Astrocyte (in vitro differentiated cells and primary cell): ENCODE results near the gene ANKLE1.

Source experiments
- CTCF ChIP-seq: IDR thresholded peaks from 2 replicates; pipeline ENCODE4 v1.5.1; 2011; ENCODE audit warnings: low read depth, mild to moderate bottlenecking, inconsistent platforms, low read length, moderate library complexity; ENCODE audit not compliant: insufficient read depth
- EZH2 ChIP-seq: IDR thresholded peaks from 2 replicates; pipeline ENCODE4 v1.6.1; 2012; ENCODE audit warnings: mild to moderate bottlenecking, low read length, inconsistent platforms; ENCODE audit not compliant: insufficient read depth

GRCh38 chr19:17324357-17325114, 42.8 kb downstream of the ANKLE1 start:
- TF ChIP-seq CTCF (no peak), EZH2 (no peak)
